Activated CD8-positive, alpha-beta memory T cell treated with anti-CD3 and anti-CD28 coated beads, Interleukin-2, amount 50 U/mL, for 4 hours (primary cell): ENCODE results near the gene ZSCAN20.
"Not testable (repeated sequence)": the region's sequence is repeated elsewhere in the genome, so short reads cannot be mapped to it uniquely, and the experiment has no call there.

ENCODE experiments used
- DNase-seq: peaks from one replicate; pipeline ENCODE4 v3.0.0-alpha.2; 2020

The ZSCAN20 gene

DNA sequence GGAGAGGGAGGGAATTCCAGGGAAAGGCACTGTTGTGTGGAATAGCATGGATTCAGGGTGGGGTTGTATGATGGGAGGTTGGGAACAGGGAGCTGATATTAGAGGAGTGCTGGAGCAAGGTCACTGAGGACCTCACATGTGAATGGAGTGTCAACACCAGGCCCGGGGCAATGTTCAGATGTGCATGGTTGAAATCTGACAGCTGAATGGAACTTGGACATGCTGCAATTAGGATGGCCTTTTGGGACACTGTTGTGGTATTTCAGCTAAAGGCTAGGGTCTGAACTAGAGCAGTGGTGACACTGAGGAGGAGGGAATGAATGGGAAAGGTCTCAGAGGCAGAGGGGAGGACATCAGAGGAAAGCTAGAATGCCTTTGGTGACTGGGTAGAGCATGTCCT is 25.0 kb downstream of the ZSCAN20 start:
- DNase-seq: no peak

DNA sequence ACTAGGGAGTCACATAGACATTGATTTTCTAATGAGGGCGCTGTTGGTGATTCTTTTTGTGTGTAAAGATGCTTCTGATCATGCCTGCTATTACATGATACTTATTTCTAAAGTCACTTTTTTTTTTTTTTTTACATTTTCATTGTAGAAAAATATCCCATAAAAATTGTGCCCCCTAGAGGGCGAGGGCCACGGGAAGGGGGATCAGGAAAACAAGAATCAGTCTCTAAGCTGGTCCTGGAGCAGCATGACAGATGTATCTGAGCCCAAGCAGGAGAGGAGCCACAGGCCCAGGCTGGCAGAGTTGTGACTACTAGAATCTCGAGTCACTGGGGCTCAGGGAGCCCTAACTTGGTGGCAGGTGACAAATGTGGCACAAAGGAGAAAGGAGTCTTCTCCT is 28.1 kb downstream of the ZSCAN20 start:
- DNase-seq: no peak

DNA sequence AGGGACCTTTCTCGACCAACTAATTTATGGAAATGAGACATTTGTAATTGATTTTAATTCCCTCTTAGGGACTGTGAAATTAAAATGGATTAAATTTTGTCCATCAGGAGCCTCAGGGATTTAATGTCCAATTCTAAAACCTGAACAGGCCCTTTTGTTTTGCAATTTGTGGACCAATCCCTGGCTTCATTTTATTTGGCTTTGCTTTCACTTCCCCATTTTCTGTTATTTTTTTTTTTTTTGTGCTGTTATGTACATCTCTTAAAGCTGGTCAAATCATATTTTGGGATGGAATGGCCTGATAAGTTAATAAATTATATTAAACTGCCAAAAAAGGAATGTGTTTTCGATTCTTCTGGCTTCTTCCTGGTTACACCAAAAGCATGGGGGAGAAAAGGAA is 28.9 kb downstream of the ZSCAN20 start:
- no peak for DNase-seq

DNA sequence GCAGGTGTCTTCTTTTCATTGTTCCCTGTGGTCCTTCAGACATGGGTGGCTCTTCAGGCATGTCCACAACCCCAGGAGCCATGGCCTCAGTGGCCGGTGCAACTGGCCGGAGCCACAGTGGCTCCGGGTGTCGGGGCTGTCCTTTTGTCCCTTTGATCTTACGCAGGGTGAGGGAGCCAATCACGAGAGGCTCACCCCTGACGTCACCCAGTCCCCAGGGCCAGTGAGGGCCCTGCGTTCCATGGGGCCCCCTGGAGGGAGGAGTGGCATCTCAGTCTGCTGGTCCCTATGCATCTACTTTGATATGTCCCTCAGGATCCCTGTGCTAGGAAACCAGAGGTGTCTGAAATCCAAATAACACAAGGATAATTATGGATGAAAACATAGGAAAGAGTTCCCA is 29.3 kb downstream of the ZSCAN20 start:
- DNase-seq: no peak

DNA sequence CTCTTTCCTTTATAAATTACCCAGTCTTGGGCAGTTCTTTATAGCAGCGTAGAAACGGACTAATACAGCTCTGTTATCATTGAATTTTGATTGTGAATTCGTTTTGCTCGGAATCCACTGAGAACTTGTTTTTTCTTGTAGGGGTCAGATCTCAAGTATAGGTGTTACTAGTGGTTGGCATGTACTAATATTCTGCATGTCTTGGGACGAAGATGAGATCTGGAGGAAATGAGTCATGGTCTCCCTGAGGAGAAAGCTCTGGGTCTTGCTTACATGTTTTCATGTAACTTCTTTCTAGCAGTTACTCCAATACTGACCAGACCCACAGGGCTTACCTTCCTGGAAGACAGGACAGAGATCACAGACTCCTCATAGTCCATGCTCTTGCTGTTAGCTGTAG is 30.3 kb downstream of the ZSCAN20 start:
- no peak for DNase-seq

DNA sequence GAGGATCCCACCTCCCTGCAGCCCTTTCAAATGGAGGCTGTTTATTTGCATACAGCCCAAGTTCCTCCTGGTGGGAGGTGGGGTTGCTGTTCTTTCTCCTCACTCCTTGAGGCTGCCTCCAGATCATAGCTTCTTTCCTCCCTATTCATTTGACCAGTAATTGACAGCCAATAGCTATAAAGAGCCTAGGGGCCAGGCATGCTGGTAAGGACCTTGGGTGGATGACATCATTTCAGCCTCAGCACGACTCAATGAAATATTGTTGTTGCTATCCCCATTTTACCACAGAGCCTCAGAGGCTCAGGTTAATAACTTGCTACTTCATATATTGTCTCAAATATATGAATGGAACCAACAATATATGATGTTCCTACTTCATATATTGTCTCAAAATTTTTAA is 31.1 kb downstream of the ZSCAN20 start:
- no peak for DNase-seq

DNA sequence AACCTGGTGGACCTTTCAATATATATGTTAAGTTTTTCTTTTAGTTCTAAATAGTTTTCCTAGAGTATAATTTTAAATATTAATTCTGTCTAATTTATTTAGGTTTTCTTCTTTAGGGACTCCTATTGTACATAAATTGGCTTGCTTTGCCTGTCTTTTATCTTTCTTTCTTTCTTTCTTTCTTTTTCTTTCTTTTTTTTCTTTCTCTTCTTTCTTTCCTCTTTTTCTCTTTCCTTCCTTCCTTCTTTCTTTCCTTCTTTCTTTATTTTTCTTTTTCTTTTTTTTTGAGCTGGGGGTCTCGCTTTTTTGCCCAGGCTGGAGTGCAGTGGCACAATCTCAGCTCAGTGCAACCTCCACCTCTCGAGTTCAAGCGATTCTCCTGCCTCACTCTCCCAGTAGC is 35.2 kb downstream of the ZSCAN20 start:
- no peak for DNase-seq

DNA sequence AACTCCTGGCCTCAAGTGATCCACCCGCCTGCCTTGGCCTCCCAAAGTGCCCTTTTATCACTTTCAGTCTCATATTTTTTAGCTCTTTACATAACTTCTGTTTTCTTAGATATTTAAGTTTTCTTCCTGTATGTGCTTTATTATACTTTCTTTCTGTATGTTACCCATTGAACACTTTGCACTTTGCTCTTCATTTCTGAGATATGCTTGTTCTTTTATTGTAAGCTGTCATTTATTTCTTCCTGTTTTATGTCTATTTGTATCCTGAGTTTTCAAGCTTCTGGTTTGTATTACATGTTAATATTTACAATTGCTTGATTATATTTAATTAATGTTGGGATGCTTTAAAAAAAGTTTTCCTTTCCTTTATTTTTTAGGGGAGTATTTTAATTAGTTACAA is 35.7 kb downstream of the ZSCAN20 start:
- DNase-seq: no peak

DNA sequence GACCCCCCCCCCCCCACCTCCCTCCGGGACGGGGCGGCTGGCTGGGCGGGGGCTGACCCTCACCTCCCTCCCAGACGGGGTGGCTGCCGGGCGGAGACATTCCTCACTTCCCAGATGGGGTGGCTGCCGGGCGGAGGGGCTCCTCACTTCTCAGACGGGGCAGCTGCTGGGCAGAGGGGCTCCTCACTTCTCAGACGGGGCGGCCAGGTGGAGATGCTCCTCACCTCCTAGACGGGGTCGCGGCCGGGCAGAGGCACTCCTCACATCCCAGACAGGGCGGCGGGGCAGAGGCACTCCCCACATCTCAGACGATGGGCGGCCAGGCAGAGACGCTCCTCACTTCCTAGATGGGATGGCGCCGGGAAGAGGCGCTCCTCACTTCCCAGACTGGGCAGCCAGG is 36.8 kb downstream of the ZSCAN20 start:
- DNase-seq: not testable (repeated sequence)

DNA sequence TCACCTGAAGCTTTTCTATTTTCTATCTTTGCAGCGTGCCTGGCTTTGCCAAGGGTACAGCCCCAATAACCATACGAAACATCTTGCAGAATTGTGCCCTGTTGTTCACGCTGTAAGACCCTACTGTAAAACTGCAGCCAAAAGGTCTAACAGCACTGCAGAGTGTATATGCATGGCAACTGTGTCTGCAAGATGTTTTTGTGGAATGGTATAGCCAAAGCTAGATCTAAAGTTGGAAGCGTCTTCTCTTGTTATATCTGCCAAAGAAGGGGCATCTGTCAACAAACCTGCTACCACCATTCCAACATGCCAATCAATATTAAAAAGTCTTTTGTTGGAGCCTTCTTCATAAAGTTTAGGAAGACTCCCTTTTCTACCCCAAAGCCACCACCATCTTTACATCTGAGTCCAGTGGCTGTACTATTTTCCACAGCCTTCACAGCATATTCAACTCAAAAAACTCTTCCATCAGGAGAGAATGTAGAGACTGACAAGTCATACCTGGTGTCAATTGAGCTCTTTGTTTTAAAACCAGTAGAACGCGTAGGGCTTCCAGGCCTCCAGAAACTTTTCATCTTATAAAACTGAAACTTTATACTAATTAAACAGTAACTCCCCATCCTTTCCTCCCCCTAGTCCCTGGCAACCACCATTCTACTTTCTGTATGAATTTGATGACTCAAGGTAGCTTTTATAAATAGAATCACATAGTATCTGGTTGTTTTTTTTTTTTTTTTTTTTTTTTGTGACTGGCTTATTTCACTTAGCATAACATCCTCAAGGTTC is 40.0 kb downstream of the ZSCAN20 start:
- DNase-seq: no peak

DNA sequence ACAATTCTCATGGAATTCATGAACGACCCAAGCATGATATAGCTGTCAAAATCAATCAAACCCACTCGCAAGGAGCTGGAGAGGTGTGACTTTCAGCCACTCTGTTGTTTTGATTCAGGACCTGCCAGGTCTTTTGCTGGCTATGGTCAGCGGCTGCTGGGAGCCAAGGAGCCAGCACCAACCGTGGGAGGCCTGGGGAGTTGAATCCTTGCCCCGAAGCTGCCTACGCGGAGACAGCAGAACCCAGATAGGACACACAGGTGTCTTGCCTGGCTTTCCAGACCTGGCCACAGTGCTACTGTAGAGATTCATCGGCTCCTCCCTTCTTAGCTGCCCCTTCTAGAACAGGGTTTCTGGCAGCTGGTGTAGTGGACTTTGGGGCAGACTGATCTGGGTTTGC is 42.7 kb downstream of the ZSCAN20 start:
- DNase-seq: no peak

DNA sequence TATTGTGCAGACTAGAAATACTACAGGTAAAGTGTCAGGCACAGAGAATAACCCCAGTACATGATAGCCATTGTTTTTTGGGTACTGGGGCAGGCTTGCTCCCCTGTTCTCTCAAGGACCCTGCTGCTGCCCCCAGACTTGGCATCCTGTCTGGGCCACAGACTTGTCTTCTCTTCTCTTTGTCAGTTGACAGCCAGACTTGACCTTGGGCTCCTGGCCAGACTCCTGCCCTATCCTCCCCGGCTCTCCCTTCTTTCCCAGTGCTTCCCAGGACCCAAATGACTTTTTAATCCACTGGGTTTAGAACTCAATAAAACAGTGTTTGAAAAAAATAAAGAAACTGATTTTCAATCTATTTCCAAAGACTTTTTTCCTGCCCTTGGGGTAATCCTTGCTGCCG is 43.2 kb downstream of the ZSCAN20 start:
- no peak for DNase-seq

DNA sequence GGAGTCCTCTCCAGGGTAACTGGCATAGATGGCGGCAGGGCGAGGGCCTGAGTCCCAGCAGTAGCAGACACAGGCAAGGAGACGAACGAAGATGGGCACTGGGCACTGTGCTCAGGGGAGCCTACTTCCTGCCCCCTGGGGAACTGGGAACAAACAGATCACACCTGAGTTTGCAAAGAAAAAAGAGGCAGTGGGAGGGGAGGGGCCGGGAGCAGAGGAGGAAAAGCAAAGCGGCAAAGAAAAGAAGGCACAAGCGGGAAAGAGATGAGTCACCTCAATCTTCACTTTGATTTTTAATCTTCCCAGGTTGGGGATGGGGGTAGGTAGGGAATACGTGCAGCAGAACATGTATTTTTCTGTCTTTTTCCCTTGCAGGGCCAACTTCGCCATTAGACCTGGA is 44.0 kb downstream of the ZSCAN20 start:
- DNase-seq: no peak

DNA sequence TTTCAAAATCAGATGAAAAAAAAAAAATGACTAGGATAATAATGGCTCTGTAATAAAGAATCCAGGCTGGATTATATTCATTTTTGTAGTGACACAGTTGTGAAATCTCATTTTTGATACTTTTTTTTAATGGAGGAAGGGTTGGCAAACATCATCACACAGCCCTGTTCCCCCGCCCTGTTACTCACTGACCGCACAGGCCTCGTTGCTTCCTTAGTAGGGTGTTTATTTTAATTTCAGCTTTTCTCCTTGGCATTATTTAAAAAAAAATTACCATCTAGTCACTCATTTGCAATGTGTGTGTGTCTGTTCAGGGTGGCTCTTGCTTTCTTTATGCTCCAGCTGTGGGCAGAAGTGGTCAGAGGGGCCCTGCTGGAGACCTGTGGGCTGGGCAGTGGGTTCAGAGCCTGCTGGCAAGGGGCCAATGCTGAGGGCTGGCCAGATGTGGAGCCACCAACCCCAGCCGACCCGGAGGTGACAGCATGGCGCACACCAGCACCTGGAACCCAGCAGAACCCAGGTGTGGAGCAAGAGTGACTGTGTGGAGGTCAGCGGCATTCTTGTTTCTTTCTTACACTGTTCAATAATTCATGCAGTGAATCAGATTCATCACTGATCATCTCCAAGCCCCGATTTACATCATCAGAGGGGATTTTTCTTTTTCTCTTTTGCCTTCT is 44.6 kb downstream of the ZSCAN20 start:
- DNase-seq: no peak

DNA sequence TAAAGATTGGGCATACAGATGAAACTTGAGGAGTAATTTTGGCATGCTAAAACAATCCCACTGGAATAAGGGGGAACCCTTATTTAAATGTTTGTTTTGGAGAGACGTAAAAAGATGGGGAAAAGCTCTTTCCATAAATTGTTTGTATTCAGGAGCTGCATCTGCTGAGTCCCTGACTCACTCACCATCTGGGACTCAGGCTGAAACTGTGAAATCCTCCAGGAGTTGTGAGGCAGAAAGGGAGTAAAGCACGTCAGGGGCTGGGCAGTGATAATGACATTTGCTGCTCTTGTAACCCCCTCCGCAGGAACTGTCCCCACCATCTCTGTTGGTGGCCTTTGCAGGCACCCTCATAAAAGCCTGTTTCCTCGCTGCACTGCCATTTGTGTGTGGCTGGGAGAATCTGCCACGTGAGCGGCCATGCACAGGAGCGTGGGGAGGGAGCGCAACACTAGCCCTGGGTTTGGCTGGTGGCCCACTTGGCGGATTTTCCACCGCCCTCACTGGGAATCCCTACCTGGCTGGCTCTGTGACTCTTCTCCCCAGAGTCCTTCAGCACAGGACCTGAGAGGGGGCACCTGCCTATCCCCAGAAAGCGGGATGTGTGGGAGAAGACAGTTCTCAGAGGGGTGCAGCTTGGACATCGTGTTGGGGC is 45.3 kb downstream of the ZSCAN20 start:
- no peak for DNase-seq

DNA sequence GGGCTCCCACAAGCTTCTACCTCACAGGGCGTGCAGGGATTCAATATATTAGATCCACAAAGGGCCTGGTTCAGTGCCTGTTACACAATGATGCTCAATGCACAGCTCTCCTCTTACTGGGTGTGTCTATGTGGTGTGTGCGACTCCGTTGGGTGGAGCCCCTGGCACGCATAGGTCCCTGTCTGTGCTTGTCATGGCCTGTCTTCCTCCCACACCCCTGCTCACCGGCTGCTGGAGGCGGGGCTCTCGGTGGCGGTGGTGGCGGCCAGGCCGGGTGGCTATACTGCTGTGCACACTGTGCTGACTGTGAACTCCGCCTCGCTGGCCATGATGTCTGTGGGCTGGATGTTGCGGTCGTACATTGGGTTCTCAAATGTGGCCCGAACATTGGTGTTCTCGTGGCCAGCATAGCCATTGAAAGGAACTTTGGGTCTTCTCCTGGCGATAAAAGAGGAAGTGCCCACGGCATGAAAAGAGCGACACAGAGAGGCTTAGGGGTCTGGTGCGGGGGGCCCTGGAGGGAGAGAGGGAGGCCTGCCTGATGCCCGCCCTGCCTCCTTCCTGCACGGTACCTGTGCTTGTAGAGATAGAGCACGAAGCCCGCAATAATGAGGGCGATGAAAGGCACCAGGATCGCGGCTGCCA is 46.9 kb downstream of the ZSCAN20 start:
- DNase-seq: no peak

DNA sequence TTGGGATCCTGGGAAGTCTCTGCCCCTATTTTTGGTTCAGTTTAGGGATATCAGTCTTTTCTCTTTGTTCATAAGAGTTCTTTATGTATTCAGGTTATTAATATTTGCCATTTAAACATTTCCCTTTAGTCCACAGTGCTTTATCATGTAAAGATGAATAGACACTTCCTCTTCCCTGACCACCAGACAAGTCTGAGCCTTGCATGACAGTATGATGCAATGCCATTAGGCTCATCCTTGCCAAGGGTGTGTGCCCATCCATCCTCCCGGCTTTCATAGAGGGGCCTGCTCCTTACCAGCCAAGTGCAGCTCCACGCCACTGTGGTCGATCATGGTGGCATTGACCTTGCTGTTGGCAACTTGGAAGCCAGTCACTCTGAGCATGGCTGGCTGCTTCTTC is 52.1 kb downstream of the ZSCAN20 start:
- no peak for DNase-seq

DNA sequence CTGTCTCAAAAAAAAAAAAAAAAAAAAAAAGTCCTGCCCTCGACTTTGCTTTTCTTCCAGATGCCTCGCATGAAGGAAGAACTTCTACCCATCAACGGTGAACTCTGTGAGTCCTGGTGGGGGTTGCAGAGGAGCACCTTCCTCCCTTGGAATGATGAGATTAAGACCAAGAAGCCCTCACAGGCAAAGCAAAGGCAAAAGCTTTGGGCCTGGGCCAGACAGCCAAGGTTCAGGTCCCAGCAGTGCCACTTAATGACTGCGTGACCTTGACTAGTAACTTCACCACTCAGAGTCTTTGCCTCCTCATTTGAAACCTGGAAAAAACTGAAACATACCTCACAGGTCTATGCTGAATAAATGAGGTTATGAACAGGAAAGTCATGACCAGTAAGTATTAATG is 55.5 kb downstream of the ZSCAN20 start:
- DNase-seq: no peak

DNA sequence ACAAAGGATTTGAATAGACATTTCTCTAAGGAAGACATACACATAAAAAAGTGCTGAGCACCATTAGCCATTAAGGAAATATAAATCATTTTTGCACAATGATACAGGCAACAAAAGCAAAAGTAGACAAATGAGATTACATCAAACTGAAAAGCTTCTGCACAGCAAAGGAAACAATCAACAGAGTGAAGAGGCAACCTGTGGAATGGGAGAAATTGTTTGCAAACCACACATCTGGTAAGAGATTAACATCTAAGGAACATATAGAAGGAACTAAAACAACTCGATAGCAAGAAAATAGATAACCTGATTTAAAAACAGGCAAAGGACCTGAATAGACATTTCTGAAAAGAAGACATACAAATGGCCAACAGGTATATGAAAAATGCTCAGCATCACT is 57.5 kb downstream of the ZSCAN20 start:
- no peak for DNase-seq

DNA sequence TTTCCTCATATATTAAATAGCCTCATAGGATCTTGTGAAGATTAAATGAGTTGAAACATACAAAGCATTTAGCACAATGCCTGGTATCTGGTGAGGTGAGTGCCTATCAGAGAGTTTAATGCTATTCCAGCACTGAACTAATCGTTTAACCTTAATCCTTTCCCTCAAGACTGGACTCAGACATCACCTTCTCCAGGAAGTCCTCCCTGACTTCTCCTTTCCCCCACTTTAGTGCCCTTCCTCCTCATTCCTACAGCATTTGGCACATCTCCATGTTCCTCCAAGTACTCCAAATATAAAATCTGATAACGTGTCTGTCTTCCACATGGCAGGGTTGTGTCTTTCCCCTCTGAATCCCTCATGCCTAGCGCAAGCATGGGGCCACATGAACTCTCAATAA is 59.8 kb downstream of the ZSCAN20 start:
- DNase-seq: no peak

DNA sequence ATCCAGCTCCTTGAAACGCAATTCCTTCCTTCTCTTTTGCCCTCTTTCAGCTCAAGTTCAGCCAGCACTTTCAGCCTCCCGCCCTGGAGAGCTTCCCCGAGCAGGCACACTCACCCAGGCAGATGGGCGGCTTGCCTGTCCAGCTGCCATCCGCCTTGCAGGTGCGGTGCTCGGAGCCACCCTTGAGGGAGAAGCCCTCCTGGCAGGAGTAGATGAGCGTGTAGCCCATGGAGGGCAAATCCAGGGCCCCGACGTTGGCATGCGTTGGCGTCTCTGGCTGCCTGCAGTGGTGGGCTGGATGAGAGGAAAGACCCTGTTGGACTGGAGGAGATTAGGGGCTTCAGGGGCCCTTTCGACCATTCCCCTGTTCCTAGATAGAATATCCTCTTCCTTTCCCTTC is 60.5 kb downstream of the ZSCAN20 start:
- no peak for DNase-seq

DNA sequence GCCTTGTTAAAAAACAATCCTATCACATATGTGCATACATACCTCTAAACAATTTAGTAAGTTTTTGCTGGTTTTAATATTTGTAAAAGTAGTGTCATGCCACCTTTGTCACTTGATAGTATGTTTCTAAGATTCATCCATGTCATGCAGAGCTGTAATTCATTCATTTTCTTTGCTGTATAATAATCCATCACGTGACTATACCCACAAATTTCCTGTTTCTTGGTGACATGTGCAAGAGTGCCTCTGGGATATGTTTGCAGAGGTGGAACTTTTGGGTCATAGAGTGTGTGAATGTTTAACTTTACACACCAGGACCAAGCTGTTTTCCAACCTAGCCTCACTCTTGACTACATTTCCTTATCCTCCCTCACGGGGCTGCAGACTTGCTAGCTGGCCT is 62.9 kb downstream of the ZSCAN20 start:
- no peak for DNase-seq

DNA sequence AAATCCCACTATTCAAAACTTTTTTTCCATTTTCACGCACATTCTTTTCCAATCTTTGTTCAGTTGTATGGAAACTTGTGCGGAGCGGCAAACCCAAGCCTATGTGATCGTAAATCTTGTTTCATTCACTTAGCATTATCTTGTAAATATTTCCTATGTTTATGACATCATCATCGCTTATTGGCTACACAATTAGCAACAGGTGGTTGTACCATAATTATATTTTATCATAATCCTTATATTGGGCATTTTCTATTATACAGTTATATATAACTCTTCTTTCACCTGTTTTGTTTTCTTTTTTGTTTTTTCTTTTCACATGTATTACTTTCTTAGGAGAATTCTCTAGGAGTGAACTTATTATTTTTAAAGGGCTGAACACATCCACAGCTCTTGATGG is 65.4 kb downstream of the ZSCAN20 start:
- DNase-seq: no peak

DNA sequence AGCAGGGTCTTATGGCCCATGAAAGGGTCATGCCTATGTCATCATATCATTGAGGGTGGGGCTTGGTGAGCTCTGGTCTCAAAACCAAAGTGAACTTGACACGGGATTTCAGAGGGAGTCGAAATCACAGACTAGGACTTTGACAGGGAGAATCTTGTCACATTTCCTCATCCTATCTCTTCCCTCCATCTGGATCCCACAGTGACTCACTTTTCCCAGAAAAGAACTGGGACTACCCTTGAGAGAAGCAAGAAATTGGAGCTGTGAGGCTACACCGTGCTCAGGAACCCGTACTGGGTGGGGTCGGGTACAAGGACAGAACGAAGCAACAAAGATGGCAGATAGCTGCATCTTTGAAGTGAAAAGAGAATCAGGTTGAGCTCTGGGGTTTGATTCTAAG is 69.5 kb downstream of the ZSCAN20 start:
- DNase-seq: no peak
